Measurements from ENCODE around the gene SOX10. TPM values are rescaled to one million over a fixed set of nuclear protein-coding genes. Genes with fewer than 3 reads are reported as not detected.

The SOX10 gene
- total RNA-seq, 1 experiment from 2014 or later = not detected

- peaks cover 30% of the 10 kb centered on the region for H3K36me3 Mint-ChIP-seq (ENCODE audit: insufficient read depth, unreplicated experiment)
- H3K9me3 Mint-ChIP-seq (ENCODE audit: unreplicated experiment) = no peaks in the 10 kb centered on the region
- intact Hi-C loops (cut with micrococcal nuclease; ENCODE audit: unreplicated experiment) = loop anchor here (5.0 kb wide), 1 partner anchor 37 kb away; no protein-coding TSS in a partner anchor
- H3K36me3 ChIP-seq (ENCODE audit: control insufficient read depth, insufficient read depth, low read length) = no peaks in the 10 kb centered on the region
- DNase-seq = peak in 1 of 2 experiments; percentile 41
- H3K27ac Mint-ChIP-seq (ENCODE audit: unreplicated experiment) = no peak overlapping the region
- no peaks in the 10 kb centered on the region for H3K9me3 ChIP-seq
- ChIA-PET CTCF (interaction anchor here (0.5 to 1.7 kb wide), 2 partner anchors 17 to 43 kb away, joined by 5 read pairs; no protein-coding TSS in a partner anchor), POLR2A (no interaction called here)
- no peaks in the 10 kb centered on the region for H3K4me1 ChIP-seq
- no peaks in the 10 kb centered on the region for H3K27me3 Mint-ChIP-seq (ENCODE audit: insufficient read depth, unreplicated experiment)
- peak; percentile 28 to 37 for TF ChIP-seq CTCF (IDR thresholded peaks at IDR 0.05; ENCODE audit: insufficient read depth in 1 of 2, low read depth in 1 of 2, low read length in 1 of 2, severe bottlenecking in 1 of 2, unreplicated experiment in 1 of 2)
- peaks cover 8% of the 10 kb centered on the region for H3K4me1 Mint-ChIP-seq (ENCODE audit: low read depth, unreplicated experiment)
- no peak overlapping the region for H3K4me3 Mint-ChIP-seq (ENCODE audit: unreplicated experiment)
- BruUV-seq (replicated peaks) = no TSS peak
- H3K27me3 ChIP-seq (replicated peaks; ENCODE audit: control insufficient read depth, insufficient read depth, low read length) = no peaks in the 10 kb centered on the region
- H3K4me3 ChIP-seq (ENCODE audit: low read depth, low read length) = no peak overlapping the region
Observed at GRCh38 chr22:37930270-37930951, 53.9 kb downstream of the SOX10 start.

GRCh38 chr22:37929390-37929789, 55.0 kb downstream of the SOX10 start:
- H3K27me3 Mint-ChIP-seq (ENCODE audit: insufficient read depth, unreplicated experiment) = no peaks in the 10 kb centered on the region
- no TSS peak for BruUV-seq (replicated peaks)
- ChIA-PET POLR2A (no interaction called here), CTCF (no interaction called here)
- H3K36me3 ChIP-seq (ENCODE audit: control insufficient read depth, insufficient read depth, low read length) = no peaks in the 10 kb centered on the region
- peaks cover 8% of the 10 kb centered on the region for H3K4me1 Mint-ChIP-seq (ENCODE audit: low read depth, unreplicated experiment)
- H3K4me1 ChIP-seq = no peaks in the 10 kb centered on the region
- no peaks in the 10 kb centered on the region for H3K9me3 Mint-ChIP-seq (ENCODE audit: unreplicated experiment)
- no peak for TF ChIP-seq CTCF (IDR thresholded peaks at IDR 0.05; ENCODE audit: insufficient read depth in 1 of 2, low read depth in 1 of 2, low read length in 1 of 2, severe bottlenecking in 1 of 2, unreplicated experiment in 1 of 2)
- peaks cover 31% of the 10 kb centered on the region for H3K36me3 Mint-ChIP-seq (ENCODE audit: insufficient read depth, unreplicated experiment)
- DNase-seq = no peak
- no peak overlapping the region for H3K4me3 Mint-ChIP-seq (ENCODE audit: unreplicated experiment)
- no peak overlapping the region for H3K27ac Mint-ChIP-seq (ENCODE audit: unreplicated experiment)
- intact Hi-C loops (cut with micrococcal nuclease; ENCODE audit: unreplicated experiment) = no loop called here
- H3K27me3 ChIP-seq (replicated peaks; ENCODE audit: control insufficient read depth, insufficient read depth, low read length) = no peaks in the 10 kb centered on the region
- no peak overlapping the region for H3K4me3 ChIP-seq (ENCODE audit: low read depth, low read length)
- no peaks in the 10 kb centered on the region for H3K9me3 ChIP-seq

- DNase-seq = no peak
- H3K9me3 Mint-ChIP-seq (ENCODE audit: unreplicated experiment) = no peaks in the 10 kb centered on the region
- no peak overlapping the region for H3K4me3 ChIP-seq (ENCODE audit: low read depth, low read length)
- intact Hi-C loops (cut with micrococcal nuclease; ENCODE audit: unreplicated experiment) = no loop called here
- H3K27ac Mint-ChIP-seq (ENCODE audit: unreplicated experiment) = peak overlapping the region; percentile 16
- POLR2A ChIA-PET = no interaction called here
- H3K27me3 ChIP-seq (replicated peaks; ENCODE audit: control insufficient read depth, insufficient read depth, low read length) = no peaks in the 10 kb centered on the region
- CTCF ChIA-PET = no interaction called here
- no peaks in the 10 kb centered on the region for H3K9me3 ChIP-seq
- H3K4me3 Mint-ChIP-seq (ENCODE audit: unreplicated experiment) = no peak overlapping the region
- no peaks in the 10 kb centered on the region for H3K4me1 Mint-ChIP-seq (ENCODE audit: low read depth, unreplicated experiment)
- H3K36me3 ChIP-seq (ENCODE audit: control insufficient read depth, insufficient read depth, low read length) = no peaks in the 10 kb centered on the region; the same call in 1 of the 2 replicates
- no TSS peak for BruUV-seq (replicated peaks)
- no peaks in the 10 kb centered on the region for H3K4me1 ChIP-seq
- H3K27me3 Mint-ChIP-seq (ENCODE audit: insufficient read depth, unreplicated experiment) = no peaks in the 10 kb centered on the region
- H3K36me3 Mint-ChIP-seq (ENCODE audit: insufficient read depth, unreplicated experiment) = peaks cover 32% of the 10 kb centered on the region
- TF ChIP-seq CTCF (IDR thresholded peaks at IDR 0.05; ENCODE audit: insufficient read depth in 1 of 2, low read depth in 1 of 2, low read length in 1 of 2, severe bottlenecking in 1 of 2, unreplicated experiment in 1 of 2) = no peak
Observed at GRCh38 chr22:37927637-37927936, 56.8 kb downstream of the SOX10 start.

All from Caco-2 (cell line).